Mesodermal cell (in vitro differentiated cells): ENCODE measurements around the gene DDHD1.

Source experiments
- H3K27ac ChIP-seq: 2 replicates; pipeline ENCODE4 v1.7.0; 2013; ENCODE audit warnings: mild to moderate bottlenecking, low read depth, low read length, moderate library complexity; ENCODE audit not compliant: severe bottlenecking
- H3K36me3 ChIP-seq: 2 replicates; pipeline ENCODE4 v1.7.1; 2013; ENCODE audit warnings: mild to moderate bottlenecking, low read length, moderate library complexity; ENCODE audit not compliant: control insufficient read depth, insufficient read depth
- H3K4me1 ChIP-seq: one replicate; pipeline ENCODE4 v1.7.1; 2013; ENCODE audit warnings: mild to moderate bottlenecking, low read length; ENCODE audit not compliant: insufficient read depth, control insufficient read depth, poor library complexity, severe bottlenecking
- H3K4me3 ChIP-seq: 2 replicates; pipeline ENCODE4 v1.7.0; 2013; ENCODE audit warnings: low read length, control low read depth, mild to moderate bottlenecking; ENCODE audit not compliant: insufficient read depth, poor library complexity, severe bottlenecking; ENCODE audit errors: extremely low read depth
- H3K9me3 ChIP-seq: 2 replicates; pipeline ENCODE4 v1.7.1; 2013; ENCODE audit warnings: mild to moderate bottlenecking, low read length, moderate library complexity; ENCODE audit not compliant: control insufficient read depth
- WGBS, 2 experiments: methylation state at CpG; one replicate each; pipeline ENCODE4 v1.1.5; 2013; ENCODE audit warnings: missing lambda C conversion rate in 2 of 2; ENCODE audit not compliant: insufficient coverage in 2 of 2; 5-methylcytosine and 5-hydroxymethylcytosine counted together

DDHD1 gene

DNA sequence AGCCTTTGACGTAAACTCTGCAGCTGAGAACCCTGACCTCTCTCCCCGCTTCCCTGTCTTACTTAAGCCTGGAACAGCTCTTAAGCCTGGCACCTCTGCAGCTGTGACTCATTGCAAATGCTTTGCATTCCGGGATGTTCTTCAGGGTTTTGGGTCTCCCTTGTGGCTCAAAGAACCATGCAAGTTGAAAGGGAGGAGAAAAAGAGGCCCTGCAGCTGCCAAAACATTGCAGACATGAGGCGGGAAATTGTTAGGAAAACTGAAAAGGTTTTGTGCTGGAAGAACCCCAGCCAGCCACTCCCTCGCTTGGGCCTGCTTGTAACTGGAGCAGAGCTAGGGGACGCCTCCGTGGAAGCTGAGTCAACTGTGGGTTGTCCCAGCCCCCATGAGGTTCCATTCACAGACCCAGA lies 142.1 kb downstream of the DDHD1 start:
- Histone ChIP-seq H3K27ac (peak overlapping the region; percentile 82), H3K4me3 (no peak overlapping the region), H3K36me3 (no peaks in the 10 kb centered on the region), H3K9me3 (no peaks in the 10 kb centered on the region), H3K4me1 (peaks cover 16% of the 10 kb centered on the region)
- 37 to 45% methylated on average over 7 of the region's 7 CpGs for WGBS, 2 experiments

DNA sequence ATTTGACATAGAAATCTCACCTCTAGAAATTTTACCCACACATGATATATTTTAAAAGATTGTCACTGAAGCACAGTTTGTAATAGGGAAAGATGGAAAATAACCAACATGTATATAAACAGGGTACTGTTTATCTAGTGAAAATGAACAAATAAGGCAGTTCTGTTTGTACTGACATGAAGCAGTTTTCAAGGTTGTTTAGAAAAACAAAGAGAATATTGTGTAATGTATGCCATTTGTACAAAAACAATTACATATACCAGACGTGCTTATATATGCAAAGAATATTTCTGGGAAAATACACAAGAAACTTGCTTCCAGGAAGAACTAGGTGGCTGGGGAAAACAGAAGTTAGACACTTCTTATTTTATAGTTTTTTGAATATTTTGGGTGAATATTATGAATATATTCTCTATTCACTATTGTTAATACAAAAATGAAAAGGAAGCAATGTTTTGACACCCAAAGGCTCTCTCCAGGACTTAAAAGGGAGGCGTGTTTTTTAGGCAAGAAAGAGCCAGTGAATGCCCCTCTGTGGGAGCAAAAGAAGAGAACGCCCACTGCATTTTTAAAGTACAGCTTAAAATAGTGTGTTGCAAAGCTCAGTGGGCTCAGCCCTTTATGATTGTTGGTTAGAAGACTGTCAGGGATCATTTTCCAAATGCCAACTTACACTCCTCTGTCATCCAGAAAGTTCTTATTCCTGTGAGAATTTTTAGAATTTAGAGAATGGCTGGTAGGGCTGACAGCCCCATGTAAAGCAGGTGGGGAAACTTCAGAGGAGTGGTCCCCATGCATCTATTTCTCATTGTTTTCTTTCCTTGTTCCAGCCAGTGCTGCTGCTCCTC lies 142.7 kb downstream of the DDHD1 start:
- peaks cover 16% of the 10 kb centered on the region for H3K4me1 ChIP-seq
- H3K4me3 ChIP-seq, result no peak overlapping the region
- no peaks in the 10 kb centered on the region for H3K9me3 ChIP-seq
- H3K36me3 ChIP-seq, result no peaks in the 10 kb centered on the region
- 88 to 100% methylated on average over 1 of the region's 3 CpGs for WGBS, 2 experiments
- H3K27ac ChIP-seq, result peak overlapping the region; percentile 82

DNA sequence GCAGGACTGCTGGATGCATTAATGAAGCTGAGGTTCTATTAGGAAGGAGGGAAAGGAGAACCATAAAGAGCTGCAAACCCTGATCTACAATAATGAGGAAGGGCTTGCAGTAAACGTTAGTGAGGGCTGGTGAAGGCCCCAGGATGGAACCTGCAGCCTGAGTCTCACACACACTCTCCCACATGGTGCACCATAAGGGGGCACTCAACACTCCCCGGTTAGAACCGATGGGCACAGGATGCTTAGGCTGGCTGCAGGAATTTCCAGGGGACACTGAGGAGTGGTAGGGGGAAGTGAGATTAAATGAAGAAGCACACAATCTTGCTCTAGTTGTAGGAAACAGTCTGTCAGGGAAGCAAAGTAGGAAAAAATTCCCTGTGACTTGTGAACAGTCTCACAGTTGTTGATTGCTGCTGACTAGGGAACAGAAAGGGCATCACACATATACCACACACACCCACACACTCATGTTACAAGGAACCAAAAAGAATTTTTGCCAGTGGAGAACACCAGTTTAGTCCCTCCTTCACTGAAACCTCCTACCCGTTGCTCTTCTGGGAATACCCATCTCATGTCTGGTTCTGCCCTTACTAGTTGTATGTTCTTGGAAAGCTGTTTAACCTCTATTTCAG lies 146.1 kb downstream of the DDHD1 start:
- Histone ChIP-seq H3K9me3 (no peaks in the 10 kb centered on the region), H3K36me3 (no peaks in the 10 kb centered on the region), H3K4me3 (no peak overlapping the region), H3K27ac (no peak overlapping the region), H3K4me1 (peaks cover 16% of the 10 kb centered on the region)
- WGBS, 2 experiments, result 40% methylated on average over 1 of the region's 4 CpGs; no CpG with 5 or more reads in 1 of the 2 experiments

DNA sequence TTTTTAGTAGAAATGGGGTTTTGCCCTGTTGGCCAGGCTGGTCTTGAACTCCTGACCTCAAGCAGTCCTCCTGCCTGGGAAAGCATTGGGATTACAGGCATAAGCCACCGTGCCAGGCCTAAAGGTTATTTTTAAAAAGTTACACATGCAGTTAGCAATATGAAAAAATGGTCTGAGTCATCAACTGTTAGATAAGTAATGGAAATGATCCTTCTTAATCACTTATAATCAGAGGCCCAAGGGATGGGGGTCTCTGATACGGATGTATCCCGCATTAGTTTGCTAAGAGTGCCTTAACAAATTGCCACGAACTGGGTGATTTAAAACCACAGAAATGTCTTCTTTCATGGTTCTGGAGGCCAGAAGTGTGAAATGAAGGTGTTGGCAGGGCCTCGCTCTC lies 148.1 kb downstream of the DDHD1 start:
- WGBS, 2 experiments, result 87 to 95% methylated on average over 4 to 5 of the region's 5 CpGs
- no peaks in the 10 kb centered on the region for H3K36me3 ChIP-seq

DNA sequence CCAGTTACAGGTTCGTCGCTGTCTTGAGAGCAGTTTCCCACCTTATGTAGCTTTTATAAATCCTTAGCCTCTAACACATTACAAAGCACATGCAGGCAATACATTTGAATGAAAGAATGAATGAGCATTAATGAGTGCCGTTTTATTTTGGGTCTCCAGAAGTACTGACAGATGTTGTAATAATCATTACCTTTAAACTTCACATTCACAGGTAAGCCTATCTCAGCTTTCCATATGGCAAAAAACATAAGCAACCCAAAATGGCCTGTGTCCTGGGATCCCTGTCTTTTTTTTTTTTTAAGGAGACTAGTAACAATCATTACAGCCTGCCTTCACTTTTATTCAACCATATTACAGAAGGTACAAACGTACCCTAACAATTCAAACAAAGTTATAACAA lies 149.3 kb downstream of the DDHD1 start:
- Histone ChIP-seq H3K9me3 (no peaks in the 10 kb centered on the region), H3K27ac (no peak overlapping the region), H3K36me3 (no peaks in the 10 kb centered on the region), H3K4me3 (no peak overlapping the region), H3K4me1 (no peaks in the 10 kb centered on the region)
- WGBS, 2 experiments, result 100% methylated on average over 1 to 2 of the region's 4 CpGs

More for the DNA sequence above, 148.1 kb downstream of the DDHD1 start:
- no peaks in the 10 kb centered on the region for H3K4me1 ChIP-seq
- H3K4me3 ChIP-seq, result no peak overlapping the region
- H3K9me3 ChIP-seq, result no peaks in the 10 kb centered on the region
- no peak overlapping the region for H3K27ac ChIP-seq

DNA sequence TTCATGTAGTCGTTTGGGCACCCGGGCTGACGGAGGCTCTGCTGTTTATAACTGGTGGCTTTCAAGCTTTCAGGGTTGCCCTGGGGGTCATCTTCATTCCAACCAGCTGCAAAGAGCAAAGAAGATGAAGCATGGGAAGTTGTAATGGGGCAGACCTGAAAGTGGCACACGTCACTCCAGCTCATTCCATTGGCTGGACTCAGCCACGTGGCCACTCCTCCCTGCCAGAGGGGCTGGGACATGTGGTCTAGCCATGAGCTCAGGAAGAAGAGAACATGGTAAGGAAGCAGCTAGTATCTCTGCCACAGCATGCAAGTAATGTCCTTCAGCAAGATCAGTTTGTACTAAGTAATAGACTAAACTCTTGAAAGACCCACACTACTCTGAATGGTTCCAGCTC lies 150.5 kb downstream of the DDHD1 start:
- H3K27ac ChIP-seq, result no peak overlapping the region
- no peak overlapping the region for H3K4me3 ChIP-seq
- no peaks in the 10 kb centered on the region for H3K9me3 ChIP-seq
- H3K4me1 ChIP-seq, result no peaks in the 10 kb centered on the region
- no peaks in the 10 kb centered on the region for H3K36me3 ChIP-seq
- WGBS, 2 experiments, result 20 to 60% methylated on average over 1 of the region's 5 CpGs

DNA sequence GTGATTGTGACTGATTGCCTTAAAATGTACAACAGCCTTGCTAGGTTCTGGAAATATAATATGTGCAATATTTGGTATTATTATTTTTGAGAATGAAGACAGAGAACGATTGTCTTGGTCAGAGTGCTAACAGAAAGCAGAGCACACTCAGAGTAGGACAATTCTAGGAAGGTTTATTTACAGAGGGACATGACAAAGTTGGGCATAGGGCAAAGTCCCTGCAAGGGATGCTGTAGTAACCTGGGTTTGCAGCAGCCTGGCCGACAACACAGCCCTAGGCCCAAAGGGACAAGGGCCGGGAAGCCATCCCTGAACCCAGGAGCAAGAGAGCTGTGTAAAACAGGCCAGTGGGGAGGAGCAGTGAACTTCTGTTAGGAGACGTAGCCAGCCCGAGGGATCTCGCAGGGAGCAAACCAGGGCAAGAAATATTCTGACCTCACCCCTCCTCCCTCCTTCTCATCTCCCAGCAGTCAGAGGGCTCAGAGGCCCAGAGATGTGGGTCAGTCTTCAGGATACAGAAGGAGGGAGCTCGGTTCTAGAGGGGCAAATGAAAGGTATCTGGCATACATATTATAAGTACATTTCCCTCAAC lies 151.2 kb downstream of the DDHD1 start:
- Histone ChIP-seq H3K27ac (no peak overlapping the region), H3K4me3 (no peak overlapping the region), H3K36me3 (no peaks in the 10 kb centered on the region), H3K9me3 (no peaks in the 10 kb centered on the region), H3K4me1 (no peaks in the 10 kb centered on the region)
- 89 to 100% methylated on average over 3 of the region's 7 CpGs for WGBS, 2 experiments

DNA sequence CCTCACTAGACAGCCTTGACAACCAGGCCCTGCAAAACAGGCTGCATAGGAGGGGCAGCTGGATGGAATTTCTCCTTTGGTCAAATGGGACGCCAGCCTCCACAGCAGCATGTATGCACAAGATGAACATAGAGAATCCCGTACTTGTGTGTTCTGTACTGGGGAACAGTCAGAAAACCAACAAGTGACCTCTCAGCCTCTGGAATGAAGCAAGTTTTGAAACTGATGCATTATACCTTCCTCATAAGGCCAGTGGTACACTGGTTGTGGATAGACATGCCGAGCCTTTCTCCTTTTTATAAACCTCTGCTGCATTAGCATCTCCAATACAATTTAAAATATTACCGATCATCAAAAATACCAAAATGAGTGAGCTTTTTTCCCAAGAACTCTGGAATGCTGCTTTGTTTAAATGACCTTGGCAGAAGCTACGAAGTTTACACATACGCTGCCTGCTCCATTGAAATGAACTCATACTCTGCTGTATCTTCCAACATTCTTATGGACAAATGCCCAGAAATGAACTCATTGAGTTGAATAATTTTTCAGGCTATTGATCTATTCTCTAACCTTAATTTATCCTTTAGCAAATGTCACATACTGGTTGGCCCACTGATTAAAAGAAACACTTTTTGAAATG lies 154.6 kb downstream of the DDHD1 start:
- Histone ChIP-seq H3K4me1 (no peaks in the 10 kb centered on the region), H3K4me3 (no peak overlapping the region), H3K9me3 (no peaks in the 10 kb centered on the region), H3K36me3 (no peaks in the 10 kb centered on the region), H3K27ac (no peak overlapping the region)
- WGBS, 2 experiments, result 96 to 98% methylated on average over 5 to 6 of the region's 6 CpGs

DNA sequence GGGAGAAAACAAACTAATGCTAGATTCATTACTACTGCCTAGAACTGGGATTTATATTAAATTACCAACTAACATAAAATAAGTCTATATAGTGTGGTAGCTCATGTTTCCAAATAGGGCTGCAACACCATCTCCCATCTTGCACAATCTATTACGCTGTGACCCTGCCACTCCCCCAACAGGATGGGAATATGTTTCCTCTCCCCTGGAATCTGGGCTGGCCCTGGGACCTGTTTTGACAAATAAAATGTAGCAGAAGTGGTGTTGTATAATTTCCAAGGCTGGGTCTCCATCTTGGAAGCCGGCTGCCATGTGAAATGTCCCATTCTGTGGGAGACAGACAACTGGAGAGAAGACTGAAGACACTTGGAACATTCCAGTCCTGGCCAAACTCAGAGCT lies 156.6 kb downstream of the DDHD1 start:
- Histone ChIP-seq H3K9me3 (no peaks in the 10 kb centered on the region), H3K36me3 (no peaks in the 10 kb centered on the region), H3K4me1 (no peaks in the 10 kb centered on the region), H3K4me3 (no peak overlapping the region), H3K27ac (no peak overlapping the region)
- WGBS, 2 experiments, result 100% methylated on average over 1 of the region's 2 CpGs

DNA sequence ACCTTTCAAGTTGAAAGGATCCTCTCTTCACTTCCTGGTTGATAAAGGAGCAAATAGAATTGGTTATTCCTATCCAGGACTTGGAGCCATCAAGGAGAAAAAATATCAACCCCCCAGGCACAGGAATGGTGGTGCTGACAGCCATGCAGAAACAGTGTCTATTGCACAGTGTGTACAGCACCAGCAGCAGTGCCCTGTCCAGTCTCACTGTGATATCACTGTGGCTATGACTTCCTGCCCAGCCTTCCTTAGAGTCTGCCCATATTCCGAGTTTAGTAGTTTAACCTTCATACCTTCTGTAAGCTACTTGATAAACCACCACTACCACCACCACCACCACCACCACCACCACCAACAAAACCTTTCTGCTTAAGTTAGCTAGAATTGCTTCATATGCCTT lies 157.1 kb downstream of the DDHD1 start:
- 100% methylated on average over 1 of the region's 1 CpG for WGBS, 2 experiments

More for the DNA sequence above, 157.1 kb downstream of the DDHD1 start:
- Histone ChIP-seq H3K4me3 (no peak overlapping the region), H3K4me1 (no peaks in the 10 kb centered on the region), H3K9me3 (no peaks in the 10 kb centered on the region), H3K27ac (no peak overlapping the region), H3K36me3 (no peaks in the 10 kb centered on the region)
